ENCODE measurements around the gene N4BP3.

DNA sequence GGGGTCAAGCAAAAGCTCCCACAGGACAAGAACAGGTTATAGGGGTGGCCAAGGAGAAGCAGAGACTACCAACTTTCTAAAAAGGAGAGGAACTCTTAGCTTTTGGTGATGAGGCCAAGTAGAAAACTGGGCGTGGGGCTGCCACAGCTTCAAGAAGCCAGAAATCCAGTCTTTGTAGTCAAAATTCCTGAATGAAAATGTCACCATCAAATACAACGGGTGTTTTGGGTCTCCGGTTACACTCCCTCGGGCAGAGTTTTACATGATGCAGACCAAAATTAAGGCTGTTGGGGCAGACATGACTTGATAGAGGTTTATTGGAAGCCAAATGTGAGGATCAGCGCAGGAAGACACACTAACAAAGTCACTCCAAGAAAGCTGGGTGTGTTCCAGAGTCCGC, 29.4 kb upstream of the N4BP3 start:
- TF ChIP-seq, protein P1, sequence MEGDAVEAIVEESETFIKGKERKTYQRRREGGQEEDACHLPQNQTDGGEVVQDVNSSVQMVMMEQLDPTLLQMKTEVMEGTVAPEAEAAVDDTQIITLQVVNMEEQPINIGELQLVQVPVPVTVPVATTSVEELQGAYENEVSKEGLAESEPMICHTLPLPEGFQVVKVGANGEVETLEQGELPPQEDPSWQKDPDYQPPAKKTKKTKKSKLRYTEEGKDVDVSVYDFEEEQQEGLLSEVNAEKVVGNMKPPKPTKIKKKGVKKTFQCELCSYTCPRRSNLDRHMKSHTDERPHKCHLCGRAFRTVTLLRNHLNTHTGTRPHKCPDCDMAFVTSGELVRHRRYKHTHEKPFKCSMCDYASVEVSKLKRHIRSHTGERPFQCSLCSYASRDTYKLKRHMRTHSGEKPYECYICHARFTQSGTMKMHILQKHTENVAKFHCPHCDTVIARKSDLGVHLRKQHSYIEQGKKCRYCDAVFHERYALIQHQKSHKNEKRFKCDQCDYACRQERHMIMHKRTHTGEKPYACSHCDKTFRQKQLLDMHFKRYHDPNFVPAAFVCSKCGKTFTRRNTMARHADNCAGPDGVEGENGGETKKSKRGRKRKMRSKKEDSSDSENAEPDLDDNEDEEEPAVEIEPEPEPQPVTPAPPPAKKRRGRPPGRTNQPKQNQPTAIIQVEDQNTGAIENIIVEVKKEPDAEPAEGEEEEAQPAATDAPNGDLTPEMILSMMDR (IDR thresholded peaks at IDR 0.05; ENCODE audit: insufficient read depth, low read length), result no peak
- TF ChIP-seq POLR2AphosphoS5 (IDR thresholded peaks at IDR 0.05; ENCODE audit: low read depth), result no peak
- TF ChIP-seq, protein P2, sequence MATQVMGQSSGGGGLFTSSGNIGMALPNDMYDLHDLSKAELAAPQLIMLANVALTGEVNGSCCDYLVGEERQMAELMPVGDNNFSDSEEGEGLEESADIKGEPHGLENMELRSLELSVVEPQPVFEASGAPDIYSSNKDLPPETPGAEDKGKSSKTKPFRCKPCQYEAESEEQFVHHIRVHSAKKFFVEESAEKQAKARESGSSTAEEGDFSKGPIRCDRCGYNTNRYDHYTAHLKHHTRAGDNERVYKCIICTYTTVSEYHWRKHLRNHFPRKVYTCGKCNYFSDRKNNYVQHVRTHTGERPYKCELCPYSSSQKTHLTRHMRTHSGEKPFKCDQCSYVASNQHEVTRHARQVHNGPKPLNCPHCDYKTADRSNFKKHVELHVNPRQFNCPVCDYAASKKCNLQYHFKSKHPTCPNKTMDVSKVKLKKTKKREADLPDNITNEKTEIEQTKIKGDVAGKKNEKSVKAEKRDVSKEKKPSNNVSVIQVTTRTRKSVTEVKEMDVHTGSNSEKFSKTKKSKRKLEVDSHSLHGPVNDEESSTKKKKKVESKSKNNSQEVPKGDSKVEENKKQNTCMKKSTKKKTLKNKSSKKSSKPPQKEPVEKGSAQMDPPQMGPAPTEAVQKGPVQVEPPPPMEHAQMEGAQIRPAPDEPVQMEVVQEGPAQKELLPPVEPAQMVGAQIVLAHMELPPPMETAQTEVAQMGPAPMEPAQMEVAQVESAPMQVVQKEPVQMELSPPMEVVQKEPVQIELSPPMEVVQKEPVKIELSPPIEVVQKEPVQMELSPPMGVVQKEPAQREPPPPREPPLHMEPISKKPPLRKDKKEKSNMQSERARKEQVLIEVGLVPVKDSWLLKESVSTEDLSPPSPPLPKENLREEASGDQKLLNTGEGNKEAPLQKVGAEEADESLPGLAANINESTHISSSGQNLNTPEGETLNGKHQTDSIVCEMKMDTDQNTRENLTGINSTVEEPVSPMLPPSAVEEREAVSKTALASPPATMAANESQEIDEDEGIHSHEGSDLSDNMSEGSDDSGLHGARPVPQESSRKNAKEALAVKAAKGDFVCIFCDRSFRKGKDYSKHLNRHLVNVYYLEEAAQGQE (IDR thresholded peaks at IDR 0.05; ENCODE audit: insufficient replicate concordance, low read depth), result no peak

All from HL-60 (cell line).